Dedifferentiated amniotic fluid mesenchymal stem cell (primary cell): Measurements from ENCODE around the gene RPS19.

Experiments used
- DNase-seq: peaks from one replicate; pipeline ENCODE4 v3.0.0-alpha.2; 2016; ENCODE audit errors: extremely low spot score

The RPS19 gene

DNA sequence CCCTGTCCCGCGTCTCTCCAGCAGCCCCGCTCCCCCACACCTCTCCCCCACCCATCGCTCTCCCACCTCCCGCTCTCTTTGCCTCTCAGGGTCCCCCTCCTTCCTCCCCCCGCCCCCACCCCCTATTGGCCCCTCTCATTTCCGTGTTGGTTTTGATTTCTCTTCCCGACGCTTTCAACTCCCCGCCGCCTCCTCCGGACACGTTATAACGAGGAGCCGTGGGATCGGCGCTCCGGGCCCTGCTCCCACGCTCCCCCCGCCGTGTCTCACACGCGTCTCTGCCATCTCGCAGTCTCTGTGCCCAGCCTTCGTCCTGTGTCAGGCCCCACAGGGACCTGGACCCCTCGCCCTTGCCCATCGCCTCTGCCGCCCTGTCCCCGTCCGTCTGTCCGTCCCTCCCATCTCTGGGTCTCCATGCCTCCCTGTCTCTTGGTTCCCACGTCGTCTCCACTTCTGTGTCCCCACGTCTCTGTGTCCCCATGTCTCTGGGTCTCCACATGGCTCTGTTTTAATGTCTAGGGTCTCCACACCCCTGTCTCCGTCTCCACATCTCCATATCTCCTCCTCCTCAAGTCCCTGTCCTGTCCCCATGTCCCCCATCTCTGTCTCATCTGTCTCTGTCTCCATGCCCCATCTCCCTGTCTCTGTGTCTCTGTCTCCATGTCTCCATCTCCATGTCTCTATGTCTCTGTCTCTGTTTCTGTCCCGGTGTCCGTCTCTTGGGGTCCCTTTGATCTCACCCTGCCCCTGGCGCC lies 55.1 kb downstream of the RPS19 start:
- DNase-seq = no peak

DNA sequence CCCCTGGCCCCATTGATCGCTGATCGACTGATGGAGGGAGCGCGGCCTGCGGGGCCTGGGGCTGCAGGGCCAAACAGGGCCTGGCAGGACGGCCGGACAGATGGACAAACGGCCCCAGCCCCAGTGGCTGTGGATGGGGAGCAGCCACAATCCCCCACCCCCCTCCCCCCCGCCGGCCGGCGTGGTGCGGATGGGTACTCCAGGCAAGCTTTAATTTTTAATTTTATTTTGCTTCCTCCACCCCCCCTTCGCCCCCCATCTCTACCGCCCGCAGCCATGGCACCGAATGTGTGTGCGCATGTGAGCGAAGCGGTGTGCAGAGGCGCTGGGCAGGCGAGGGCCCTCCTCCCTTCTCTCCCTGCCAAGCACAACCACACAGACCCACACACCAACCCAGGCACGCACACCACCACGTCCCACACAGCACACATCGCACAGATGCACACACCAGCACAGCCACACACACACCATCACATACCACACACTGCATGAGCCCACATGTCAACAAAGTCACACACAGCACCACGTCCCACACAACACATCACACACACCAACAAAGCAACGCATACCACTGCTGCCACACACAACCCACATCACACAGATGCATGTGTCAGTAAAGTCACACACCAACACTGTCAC lies 55.8 kb downstream of the RPS19 start:
- DNase-seq = no peak

DNA sequence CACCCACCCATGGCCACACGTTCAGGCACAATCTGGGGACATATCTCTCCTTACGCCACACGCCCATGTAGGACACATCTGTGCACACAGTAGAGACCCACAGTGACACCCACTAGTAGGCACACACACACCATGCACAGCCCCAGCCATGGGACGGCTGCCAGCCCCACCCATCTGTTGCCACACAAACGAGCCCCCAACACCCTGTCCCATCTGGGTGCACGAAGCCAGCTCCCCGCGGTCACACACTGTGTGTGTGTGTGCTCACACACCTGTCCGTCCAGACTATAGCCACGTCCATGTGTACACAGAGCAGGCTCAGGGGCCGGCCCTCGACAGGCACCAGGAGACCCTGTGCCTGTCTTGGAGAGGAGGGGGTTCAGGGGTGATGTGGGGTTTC lies 57.6 kb downstream of the RPS19 start:
- no peak for DNase-seq

DNA sequence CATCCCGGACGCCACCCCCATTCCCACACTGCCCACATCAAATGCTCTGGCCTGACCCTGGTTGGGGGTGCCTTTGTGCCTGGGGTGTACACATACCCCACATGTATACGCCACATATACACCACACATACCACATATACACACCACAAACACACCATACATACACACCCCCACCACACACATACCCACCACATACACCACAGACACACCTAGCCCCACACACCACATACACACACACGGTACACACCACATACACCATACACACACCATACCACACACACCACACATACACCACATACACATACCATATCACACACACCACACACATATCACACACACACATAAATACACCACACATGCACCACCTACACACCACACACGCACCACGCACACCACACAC lies 58.0 kb downstream of the RPS19 start:
- DNase-seq = no peak

DNA sequence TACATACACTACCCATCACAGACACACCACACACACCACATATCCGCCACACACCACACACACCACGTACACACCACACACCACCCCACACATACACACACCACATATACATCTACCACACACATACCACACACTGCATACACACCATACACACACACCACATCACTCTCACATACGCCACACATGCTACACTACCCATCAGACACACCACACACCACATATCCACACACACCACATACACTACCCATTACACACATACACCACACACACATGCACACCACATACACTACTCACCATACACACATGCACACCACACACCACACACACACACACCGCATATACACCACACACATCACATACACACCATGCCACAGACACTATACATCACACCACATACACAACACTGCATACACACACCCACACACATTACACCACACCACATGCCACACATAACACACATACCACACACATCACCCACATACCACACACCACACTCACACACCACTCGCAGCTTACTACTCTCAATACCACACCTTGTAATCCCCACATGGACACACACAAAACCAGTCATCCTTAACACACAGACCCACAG lies 58.7 kb downstream of the RPS19 start:
- DNase-seq = no peak

DNA sequence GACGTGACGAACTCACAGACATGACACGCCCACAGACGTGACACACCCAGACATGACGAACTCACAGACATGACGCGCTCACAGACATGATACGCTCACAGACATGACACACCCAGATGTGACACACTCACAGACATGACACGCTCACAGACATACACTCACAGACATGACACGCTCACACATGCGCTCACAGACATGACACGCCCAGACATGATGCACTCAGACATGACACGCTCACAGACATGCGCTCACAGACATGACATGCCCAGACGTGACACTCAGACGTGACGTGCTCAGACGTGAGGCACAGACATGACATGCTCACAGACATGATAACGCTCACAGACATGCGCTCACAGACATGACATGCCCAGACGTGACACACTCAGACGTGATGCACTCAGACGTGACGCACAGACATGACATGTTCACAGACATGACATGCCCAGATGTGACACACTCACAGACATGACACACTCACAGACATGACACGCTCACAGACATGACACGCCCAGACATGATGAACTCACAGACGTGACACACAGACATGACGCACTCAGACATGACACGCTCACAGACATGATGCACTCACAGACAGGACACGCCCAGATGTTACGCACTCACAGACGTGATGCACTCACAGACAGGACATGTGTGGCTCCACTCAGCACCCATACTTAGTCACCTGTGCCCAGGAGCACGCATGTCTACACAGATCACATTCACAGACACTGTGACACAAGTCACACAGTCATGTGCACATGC lies 60.1 kb downstream of the RPS19 start:
- no peak for DNase-seq

DNA sequence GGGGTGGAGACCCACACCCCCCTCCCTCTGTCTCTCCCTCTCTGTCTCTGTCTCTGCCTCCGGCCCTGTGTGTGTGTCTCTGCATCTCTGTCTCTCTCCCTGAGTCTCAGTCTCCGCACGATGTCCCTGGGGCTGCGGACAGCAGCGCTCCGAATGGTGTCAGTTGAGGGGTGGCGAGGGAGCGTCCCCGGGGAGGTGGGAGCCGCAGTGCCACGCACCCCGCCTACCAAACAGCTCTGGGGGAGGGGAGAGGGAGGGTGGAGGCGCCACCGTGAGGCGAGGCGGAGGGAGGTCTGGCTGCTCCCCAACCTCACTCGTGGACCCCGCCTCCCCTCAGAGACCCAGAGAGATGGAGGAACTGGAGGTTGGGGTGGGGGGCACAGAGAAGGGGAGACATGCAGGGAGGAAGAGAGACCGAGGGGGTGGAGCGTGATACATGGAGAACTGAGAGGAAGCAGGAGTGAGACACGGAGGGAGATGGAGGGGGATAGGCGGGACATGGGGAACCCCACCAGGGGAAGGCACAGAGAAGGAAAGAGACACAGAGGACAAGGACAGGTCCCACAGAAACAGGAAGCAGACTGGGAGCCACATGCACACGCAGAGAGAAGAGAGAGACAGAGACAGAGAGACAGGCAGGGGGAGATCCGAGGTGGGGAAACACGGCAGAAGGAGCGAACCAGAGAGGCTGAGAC lies 61.0 kb downstream of the RPS19 start:
- DNase-seq = no peak

DNA sequence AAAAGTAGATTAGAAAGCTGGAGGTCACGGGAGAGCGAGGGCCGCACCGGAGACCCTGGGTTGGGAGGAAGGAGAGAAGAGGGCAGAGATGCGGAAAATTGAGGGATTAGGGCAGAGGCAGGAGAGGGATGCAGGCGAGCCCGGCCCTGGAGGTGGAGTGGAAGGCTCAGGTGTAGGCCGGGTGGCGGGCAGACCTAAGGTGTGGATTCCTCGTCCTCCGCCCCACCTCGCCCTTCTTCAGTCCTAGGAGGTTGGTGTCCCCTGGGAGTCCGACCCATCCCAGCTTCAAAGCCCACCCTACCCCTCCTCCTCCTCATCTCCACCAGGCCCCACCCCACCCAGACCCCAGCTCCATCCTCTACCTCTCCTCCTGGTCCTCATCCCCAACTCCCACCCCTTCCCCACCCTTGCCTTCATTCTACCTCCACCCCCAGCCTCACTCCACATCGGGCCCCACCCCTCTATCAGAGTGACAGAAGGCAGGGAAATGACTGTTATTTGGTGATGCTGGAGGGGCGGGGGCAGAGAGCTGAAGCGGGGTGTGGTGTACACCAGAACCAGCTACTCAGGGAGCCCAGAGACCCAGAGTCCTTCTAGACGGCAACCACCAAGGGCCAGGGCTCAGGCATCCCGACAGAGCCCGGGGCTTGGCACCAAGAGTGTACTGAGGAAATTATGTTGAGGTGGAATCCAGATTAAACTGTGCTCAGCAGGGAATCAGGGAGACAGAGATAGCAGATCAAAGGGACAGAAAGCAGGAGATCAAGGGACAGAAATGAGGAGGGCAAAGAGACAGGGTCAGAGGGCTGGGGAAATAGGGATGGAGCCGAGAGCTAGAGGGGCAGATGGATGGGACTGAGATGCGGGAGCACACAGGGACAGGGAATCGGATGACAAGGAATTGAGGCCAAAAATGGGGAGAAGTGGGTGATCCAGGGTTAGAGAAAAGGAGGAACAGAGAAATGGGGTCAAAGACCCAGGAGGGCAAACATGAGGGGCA lies 61.8 kb downstream of the RPS19 start:
- no peak for DNase-seq
